BLaER1 (cell line): ENCODE data around the gene PRLH.

Source experiments
- H3K27ac ChIP-seq: shearing (Covaris generic); formaldehyde crosslinking; 2 replicates; pipeline ENCODE4 v1.8.1; 2022
- H3K27me3 ChIP-seq: shearing (Covaris generic); formaldehyde crosslinking; 2 replicates; pipeline ENCODE4 v1.8.1; 2022
- H3K36me3 ChIP-seq: shearing (Covaris generic); formaldehyde crosslinking; 2 replicates; pipeline ENCODE4 v1.8.1; 2022
- H3K4me1 ChIP-seq: shearing (Covaris generic); formaldehyde crosslinking; 2 replicates; pipeline ENCODE4 v1.8.1; 2022
- H3K4me2 ChIP-seq: shearing (Covaris generic); formaldehyde crosslinking; 2 replicates; pipeline ENCODE4 v1.8.1; 2022
- H3K4me3 ChIP-seq: shearing (Covaris generic); formaldehyde crosslinking; 2 replicates; pipeline ENCODE4 v1.8.1; 2022
- H3K9ac ChIP-seq: shearing (Covaris generic); formaldehyde crosslinking; 2 replicates; pipeline ENCODE4 v1.8.1; 2022
- H3K9me3 ChIP-seq: shearing (Covaris generic); formaldehyde crosslinking; 2 replicates; pipeline ENCODE4 v1.8.1; 2022
- H4K20me1 ChIP-seq: shearing (Covaris generic); formaldehyde crosslinking; 2 replicates; pipeline ENCODE4 v1.8.1; 2022
- Cebpa-rat ChIP-seq: shearing (Covaris generic); IDR thresholded peaks from 2 replicates; pipeline ENCODE4 v1.8.1; 2022

The PRLH gene

GRCh38 chr2:237597196-237598145, 31.1 kb downstream of the PRLH start:
- Histone ChIP-seq H3K27me3 (no peaks in the 10 kb centered on the region), H3K4me2 (peak overlapping the region; percentile 97), H3K36me3 (0 out of 2 replicates have a peak, but pooled peaks cover 8% of the 10 kb centered on the region), H3K4me1 (peaks cover 96% of the 10 kb centered on the region), H3K9me3 (no peaks in the 10 kb centered on the region), H4K20me1 (no peaks in the 10 kb centered on the region), H3K9ac (peak overlapping the region; percentile 87), H3K4me3 (peak overlapping the region; percentile 70), H3K27ac (peak overlapping the region; percentile 92)
- TF ChIP-seq Cebpa-rat, result no peak

GRCh38 chr2:237598468-237599208, 32.3 kb downstream of the PRLH start:
- Histone ChIP-seq H3K36me3 (no peaks in the 10 kb centered on the region), H3K27me3 (no peaks in the 10 kb centered on the region), H3K4me3 (peak overlapping the region; percentile 70), H3K27ac (peak overlapping the region; percentile 86), H3K9ac (peak overlapping the region; percentile 80), H3K9me3 (no peaks in the 10 kb centered on the region), H3K4me1 (peaks cover 95% of the 10 kb centered on the region), H3K4me2 (peak overlapping the region; percentile 97), H4K20me1 (no peaks in the 10 kb centered on the region)
- TF ChIP-seq Cebpa-rat, result no peak

DNA sequence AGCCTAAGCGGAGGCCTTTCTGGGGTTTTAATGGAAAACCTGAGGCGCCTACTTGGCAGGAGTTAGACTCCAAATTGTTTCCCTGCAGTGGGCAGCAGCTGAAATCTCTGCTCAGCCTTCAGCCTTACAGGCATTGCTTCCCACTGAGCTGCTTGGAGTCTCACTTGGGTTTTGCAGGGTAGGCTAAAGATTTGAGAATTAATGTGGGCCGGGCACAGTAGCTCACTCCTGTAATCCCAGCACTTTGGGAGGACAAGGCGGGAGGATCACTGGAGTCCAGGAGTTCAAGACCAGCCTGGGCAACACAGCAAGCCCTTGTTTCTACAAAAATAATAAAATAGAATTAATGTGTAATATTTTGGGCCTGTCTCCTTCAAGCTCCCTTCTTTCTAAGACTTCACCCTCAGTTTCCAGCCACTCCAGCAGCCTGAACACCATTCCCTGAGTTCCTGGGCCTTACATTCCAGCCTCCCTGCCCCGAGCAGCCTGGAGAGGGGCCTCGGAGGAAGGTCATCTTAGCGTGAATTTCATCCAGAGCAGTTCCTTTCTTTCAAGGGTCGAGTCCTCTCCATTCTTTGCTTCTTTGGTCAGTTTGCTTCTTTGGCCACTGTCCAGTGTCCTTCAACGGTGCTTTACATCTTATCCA, 33.2 kb downstream of the PRLH start:
- peaks cover 95% of the 10 kb centered on the region for H3K4me1 ChIP-seq
- H3K27me3 ChIP-seq, result no peaks in the 10 kb centered on the region
- no peaks in the 10 kb centered on the region for H3K9me3 ChIP-seq
- H3K27ac ChIP-seq, result peak overlapping the region; percentile 86
- peak overlapping the region; percentile 80 for H3K9ac ChIP-seq
- no peaks in the 10 kb centered on the region for H4K20me1 ChIP-seq
- TF ChIP-seq Cebpa-rat, result no peak
- H3K4me3 ChIP-seq, result peak overlapping the region; percentile 70
- no peaks in the 10 kb centered on the region for H3K36me3 ChIP-seq
- peak overlapping the region; percentile 97 for H3K4me2 ChIP-seq

- Histone ChIP-seq H3K9me3 (no peaks in the 10 kb centered on the region), H3K4me2 (peak overlapping the region; percentile 97), H4K20me1 (no peaks in the 10 kb centered on the region), H3K4me3 (peak overlapping the region; percentile 70), H3K27ac (peak overlapping the region; percentile 86), H3K36me3 (no peaks in the 10 kb centered on the region), H3K4me1 (peaks cover 95% of the 10 kb centered on the region), H3K9ac (peak overlapping the region; percentile 80), H3K27me3 (no peaks in the 10 kb centered on the region)
- no peak for TF ChIP-seq Cebpa-rat
Measured at GRCh38 chr2:237600205-237600846, 34.0 kb downstream of the PRLH start.

GRCh38 chr2:237601453-237602116, 35.2 kb downstream of the PRLH start:
- TF ChIP-seq Cebpa-rat, result no peak
- Histone ChIP-seq H3K27ac (peak overlapping the region; percentile 86), H3K9ac (peak overlapping the region; percentile 80), H3K36me3 (no peaks in the 10 kb centered on the region), H3K27me3 (no peaks in the 10 kb centered on the region), H3K4me1 (peaks cover 95% of the 10 kb centered on the region), H3K4me3 (peak overlapping the region; percentile 70), H4K20me1 (no peaks in the 10 kb centered on the region), H3K4me2 (peak overlapping the region; percentile 97), H3K9me3 (no peaks in the 10 kb centered on the region)

DNA sequence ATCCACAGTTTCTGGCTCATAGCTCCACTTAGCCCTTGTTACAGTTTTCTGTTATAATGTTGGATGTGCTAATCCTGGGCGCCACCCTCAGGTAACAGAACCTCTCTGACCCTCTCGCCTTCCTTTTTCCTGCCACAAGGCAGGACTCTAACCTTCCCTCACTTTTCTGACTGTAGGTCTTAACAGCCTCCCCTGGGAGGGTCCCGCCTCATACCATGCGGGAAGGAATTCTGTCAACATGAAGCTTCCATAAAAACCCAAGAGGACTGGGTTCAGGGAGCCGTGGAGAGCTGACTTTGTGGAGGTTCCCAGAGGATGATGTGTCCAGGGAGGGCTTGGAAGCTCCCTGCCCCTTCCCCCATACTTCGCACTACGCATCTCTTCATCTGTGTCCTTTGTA, 36.0 kb downstream of the PRLH start:
- peak overlapping the region; percentile 86 for H3K27ac ChIP-seq
- no peaks in the 10 kb centered on the region for H3K27me3 ChIP-seq
- peak overlapping the region; percentile 70 for H3K4me3 ChIP-seq
- H4K20me1 ChIP-seq, result no peaks in the 10 kb centered on the region
- H3K4me1 ChIP-seq, result peaks cover 95% of the 10 kb centered on the region
- peak overlapping the region; percentile 80 for H3K9ac ChIP-seq
- peak overlapping the region; percentile 97 for H3K4me2 ChIP-seq
- no peak for TF ChIP-seq Cebpa-rat
- H3K36me3 ChIP-seq, result no peaks in the 10 kb centered on the region
- H3K9me3 ChIP-seq, result peaks cover 4% of the 10 kb centered on the region

GRCh38 chr2:237603049-237603717, 36.8 kb downstream of the PRLH start:
- Histone ChIP-seq H3K9ac (peak overlapping the region; percentile 80), H3K4me2 (peak overlapping the region; percentile 97), H3K36me3 (no peaks in the 10 kb centered on the region), H4K20me1 (no peaks in the 10 kb centered on the region), H3K9me3 (peaks cover 10% of the 10 kb centered on the region), H3K27me3 (no peaks in the 10 kb centered on the region), H3K4me3 (peak overlapping the region; percentile 70), H3K27ac (peak overlapping the region; percentile 86), H3K4me1 (peaks cover 91% of the 10 kb centered on the region)
- TF ChIP-seq Cebpa-rat, result no peak

- peak overlapping the region; percentile 80 for H3K9ac ChIP-seq
- peak overlapping the region; percentile 70 for H3K4me3 ChIP-seq
- H3K36me3 ChIP-seq, result no peaks in the 10 kb centered on the region
- peaks cover 10% of the 10 kb centered on the region for H3K9me3 ChIP-seq
- H4K20me1 ChIP-seq, result no peaks in the 10 kb centered on the region
- peak overlapping the region; percentile 86 for H3K27ac ChIP-seq
- TF ChIP-seq Cebpa-rat, result no peak
- peaks cover 85% of the 10 kb centered on the region for H3K4me1 ChIP-seq
- peak overlapping the region; percentile 97 for H3K4me2 ChIP-seq
- no peaks in the 10 kb centered on the region for H3K27me3 ChIP-seq
Measured at GRCh38 chr2:237603718-237604362, 37.5 kb downstream of the PRLH start.
